GM21717 (cell line): Measurements from ENCODE around the gene MGAT4B.

ENCODE experiments used
- ATAC-seq: cut with Tn5 transposase; IDR thresholded peaks from one replicate; pipeline ENCODE4 v1.9.1; 2021; ENCODE audit warnings: mild to moderate bottlenecking, moderate library complexity; ENCODE audit not compliant: unreplicated experiment

MGAT4B gene

GRCh38 chr5:179812997-179813607, 6.4 kb upstream of the MGAT4B start:
- no peak for ATAC-seq

GRCh38 chr5:179812135-179812825, 5.6 kb upstream of the MGAT4B start:
- no peak for ATAC-seq

GRCh38 chr5:179805529-179806249, 977 bp downstream of the MGAT4B start:
- peak; percentile 24 for ATAC-seq

GRCh38 chr5:179805070-179805528, 1.6 kb downstream of the MGAT4B start:
- no peak for ATAC-seq

GRCh38 chr5:179804555-179804947, 2.1 kb downstream of the MGAT4B start:
- ATAC-seq: no peak

- no peak for ATAC-seq
Observed at GRCh38 chr5:179803651-179804554, 2.8 kb downstream of the MGAT4B start.

GRCh38 chr5:179802950-179803562, 3.6 kb downstream of the MGAT4B start:
- ATAC-seq: no peak

- ATAC-seq: no peak
Observed at GRCh38 chr5:179802207-179802883, 4.3 kb downstream of the MGAT4B start.

- ATAC-seq: peak; percentile 30
Observed at GRCh38 chr5:179801304-179802206, 5.1 kb downstream of the MGAT4B start.

- ATAC-seq: no peak
Observed at GRCh38 chr5:179800696-179801201, 5.9 kb downstream of the MGAT4B start.

- no peak for ATAC-seq
Observed at GRCh38 chr5:179800071-179800695, 6.5 kb downstream of the MGAT4B start.

GRCh38 chr5:179799644-179799973, 7.1 kb downstream of the MGAT4B start:
- no peak for ATAC-seq

- ATAC-seq: no peak
Observed at GRCh38 chr5:179798771-179799643, 7.7 kb downstream of the MGAT4B start.

- ATAC-seq: no peak
Observed at GRCh38 chr5:179798144-179798770, 8.4 kb downstream of the MGAT4B start.

- no peak for ATAC-seq
Observed at GRCh38 chr5:179797741-179798140, 8.9 kb downstream of the MGAT4B start.

GRCh38 chr5:179796877-179797608, 9.6 kb downstream of the MGAT4B start:
- no peak for ATAC-seq
